Heart right ventricle (tissue), 16 donors: Measurements from ENCODE around the gene DCAF7. TPM values are rescaled to one million over a fixed set of nuclear protein-coding genes. Genes with fewer than 3 reads are reported as not detected.

Experiments used
- ATAC-seq, 8 donors: fragments of 200-7000 bp; cut with Tn5 transposase; one replicate each; pipeline ENCODE4 v1.9.1; 2020; ENCODE audit warnings: mild to moderate bottlenecking in 8 of 8, moderate library complexity in 8 of 8, moderate number of reproducible peaks in 1 of 8
- DNase-seq, 2 donors: peaks; one replicate each; pipeline ENCODE4 v3.0.0-alpha.2; 2020
- H3K27ac ChIP-seq, 10 donors: fragments of 200-600 bp; sonication (generic) in 2 of 10; one replicate each; pipeline versions ENCODE4 v1.5.0 to v1.8.0; 2020 to 2022; ENCODE audit warnings: mild to moderate bottlenecking in 3 of 10
- H3K27me3 ChIP-seq, 7 donors: fragments of 200-600 bp; one replicate each; pipeline ENCODE4 v1.8.0; 2021 to 2022; ENCODE audit warnings: mild to moderate bottlenecking in 2 of 7
- H3K36me3 ChIP-seq, 9 donors: fragments of 200-600 bp; sonication (generic) in 1 of 9; one replicate each; pipeline versions ENCODE4 v1.5.0 to v1.8.0; 2020 to 2022; ENCODE audit warnings: mild to moderate bottlenecking in 2 of 9
- H3K4me1 ChIP-seq, 9 donors: fragments of 200-600 bp; sonication (generic) in 1 of 9; one replicate each; pipeline versions ENCODE4 v1.5.0 to v1.8.0; 2020 to 2022; ENCODE audit warnings: mild to moderate bottlenecking in 4 of 9
- H3K4me3 ChIP-seq, 10 donors: fragments of 200-600 bp; sonication (generic) in 2 of 10; one replicate each; pipeline versions ENCODE4 v1.5.0 to v1.8.0; 2020 to 2022; ENCODE audit warnings: mild to moderate bottlenecking in 7 of 10, moderate library complexity in 2 of 10
- H3K9me3 ChIP-seq, 11 donors: fragments of 200-600 bp in 10 of 11; sonication (generic) in 2 of 11; one replicate each; pipeline versions ENCODE4 v1.5.0 to v1.8.0; 2013 to 2022; ENCODE audit warnings: mild to moderate bottlenecking in 2 of 11, control low read depth in 1 of 11, moderate library complexity in 1 of 11
- WGBS, 2 donors: extraction: QIAGEN DNeasy Blood & Tissue Kit; methylation state at CpG; one replicate each; pipeline ENCODE4 v1.1.7; 2013; ENCODE audit warnings: inconsistent platforms in 1 of 2; 5-methylcytosine and 5-hydroxymethylcytosine counted together
- intact Hi-C, 10 donors: fragments of 100-400 bp; cut with DNase I; formaldehyde crosslinking; loops; one replicate each; pipeline versions ENCODE4 v1.11.1 to v1.14.2; 2022
- polyA plus RNA-seq, 2 donors: library from polyadenylated mRNA; stranded (reverse); fragments of 200-250 nt; gene quantifications; one replicate each; pipeline ENCODE4 v1.2.3, GENCODE V29; 2013
- total RNA-seq, 10 donors: library from RNA; stranded (reverse); fragmentation: NEBNext Ultra II Directional in 3 of 10; extraction: Animal tissue kit (Norgen Biotek cat#: 25700) in 3 of 10; gene quantifications; one replicate each; pipeline versions ENCODE4 v1.2.1 to v1.2.4, GENCODE V29; 2021 to 2023
- TF ChIP-seq, protein P1 (sequence below), 9 donors: fragments of 200-600 bp; sonication (generic) in 2 of 9; IDR thresholded peaks; one replicate each; pipeline versions ENCODE4 v1.5.0 to v1.8.0; 2021 to 2022; ENCODE audit warnings: antibody characterized with exemption in 9 of 9, mild to moderate bottlenecking in 5 of 9, moderate library complexity in 1 of 9
- donor health status: Arrhythmogenic right ventricular cardiomyopathy.
- donor health status: ischemic (EF 13 %, LVEDD 7.1; RV severe dilation, severe dysfunction).
- donor health status: healthy with polysubstance abuse.
- donor health status: DM: no; HTN: yes; CAD: no.
- donor health status: DM: no; HTN: no; CAD: no.
- donor health status: ischemic (EF 25% LVEDD 6.9; RV normal size, moderate dysfunction).
- donor health status: ischemic (EF 25% LVEDD 5.7; RV mildly dilated, moderate dysfunction).
- donor health status: healthy.
- donor health status: DM: yes; HTN: yes; CAD: no.
- donor health status: Ischemic cardiomyopathy.
- donor health status: ischemic (EF 35%, LVEDD 5.7; RV mildly dilated, moderate dysfunction).
- donor health status: nonischemic (EF 11% LVEDD 7.7; RV severe dilation, severe dysfunction).
- donor health status: DM: yes; HTN: yes; CAD: no.
- donor health status: PGD.
- donor health status: ischemic (EF 29% LVEDD 5.4; RV normal size, mild dysfunction).
- donor health status: nonischemic (EF 23%, LVEDD 6.1; RV moderate dilation, normal function).

DCAF7 gene
- total and polyA plus RNA-seq, 12 donors: 10.2 to 60.7 (median 41.7) TPM

GRCh38 chr17:63621684-63622573, 71.7 kb downstream of the DCAF7 start, which contains the start of gene MAP3K3:
Gene MAP3K3, plus strand, starts transcription at chr17:63622417. Its CDS starts 343 bp downstream, at chr17:63622760.
- H3K36me3 ChIP-seq: no peaks in the 10 kb centered on the region
- TF ChIP-seq, protein P1, sequence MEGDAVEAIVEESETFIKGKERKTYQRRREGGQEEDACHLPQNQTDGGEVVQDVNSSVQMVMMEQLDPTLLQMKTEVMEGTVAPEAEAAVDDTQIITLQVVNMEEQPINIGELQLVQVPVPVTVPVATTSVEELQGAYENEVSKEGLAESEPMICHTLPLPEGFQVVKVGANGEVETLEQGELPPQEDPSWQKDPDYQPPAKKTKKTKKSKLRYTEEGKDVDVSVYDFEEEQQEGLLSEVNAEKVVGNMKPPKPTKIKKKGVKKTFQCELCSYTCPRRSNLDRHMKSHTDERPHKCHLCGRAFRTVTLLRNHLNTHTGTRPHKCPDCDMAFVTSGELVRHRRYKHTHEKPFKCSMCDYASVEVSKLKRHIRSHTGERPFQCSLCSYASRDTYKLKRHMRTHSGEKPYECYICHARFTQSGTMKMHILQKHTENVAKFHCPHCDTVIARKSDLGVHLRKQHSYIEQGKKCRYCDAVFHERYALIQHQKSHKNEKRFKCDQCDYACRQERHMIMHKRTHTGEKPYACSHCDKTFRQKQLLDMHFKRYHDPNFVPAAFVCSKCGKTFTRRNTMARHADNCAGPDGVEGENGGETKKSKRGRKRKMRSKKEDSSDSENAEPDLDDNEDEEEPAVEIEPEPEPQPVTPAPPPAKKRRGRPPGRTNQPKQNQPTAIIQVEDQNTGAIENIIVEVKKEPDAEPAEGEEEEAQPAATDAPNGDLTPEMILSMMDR (IDR thresholded peaks at IDR 0.05): peak in 6 of 9 donors; percentile 25 to 52 (median 34)
- no peaks in the 10 kb centered on the region for H3K27me3 ChIP-seq
- DNase-seq (peak; percentile 98 to 99), ATAC-seq (peak; percentile 95 to 98 (median 96))
- intact Hi-C loops: loop anchor here in 4 of 10 donors (5.0 to 10.0 kb wide), 4 partner anchors 53 to 123 kb away; partner anchors contain the start of gene STRADA (in 1 of the 4)
- H3K4me3 ChIP-seq: peak within 1 kb of the TSS; percentile 61 to 90 (median 77)
- H3K9me3 ChIP-seq: no peaks in the 10 kb centered on the region
- H3K4me1 ChIP-seq: peaks cover 4 to 45% (median 40%) of the 10 kb centered on the region in 9 donors
- peak within 1 kb of the TSS; percentile 84 to 95 (median 91) for H3K27ac ChIP-seq
- 0% methylated on average over 60 to 75 of the region's 75 CpGs for WGBS, 2 donors

GRCh38 chr17:63622574-63623390, 72.5 kb downstream of the DCAF7 start:
- DNase-seq (peak; percentile 73 to 77), ATAC-seq (peak; percentile 7 to 29 (median 15))
- H3K4me1 ChIP-seq: peaks cover 6 to 54% (median 49%) of the 10 kb centered on the region in 9 donors
- TF ChIP-seq, protein P1 (IDR thresholded peaks at IDR 0.05): no peak
- H3K4me3 ChIP-seq: peak overlapping the region; percentile 61 to 90 (median 77)
- intact Hi-C loops: loop anchor here in 4 of 10 donors (5.0 to 10.0 kb wide), 4 partner anchors 52 to 122 kb away; partner anchors contain the start of gene STRADA (in 1 of the 4)
- peak overlapping the region; percentile 84 to 95 (median 91) for H3K27ac ChIP-seq
- H3K9me3 ChIP-seq: no peaks in the 10 kb centered on the region
- 0 to 1% methylated on average over 83 to 100 of the region's 100 CpGs for WGBS, 2 donors
- H3K36me3 ChIP-seq: no peaks in the 10 kb centered on the region
- H3K27me3 ChIP-seq: no peaks in the 10 kb centered on the region

- H3K4me1 ChIP-seq: peaks cover 6 to 64% (median 61%) of the 10 kb centered on the region in 9 donors
- H3K27me3 ChIP-seq: no peaks in the 10 kb centered on the region
- 21 to 28% methylated on average over 7 of the region's 7 CpGs for WGBS, 2 donors
- TF ChIP-seq, protein P1 (IDR thresholded peaks at IDR 0.05): no peak
- DNase-seq (no peak), ATAC-seq (no peak)
- H3K4me3 ChIP-seq: peak overlapping the region in 9 of 10 donors; percentile 65 to 90 (median 79)
- H3K9me3 ChIP-seq: no peaks in the 10 kb centered on the region
- intact Hi-C loops: loop anchor here in 4 of 10 donors (5.0 to 10.0 kb wide), 4 partner anchors 51 to 121 kb away; partner anchors contain the start of gene STRADA (in 1 of the 4)
- peaks cover 0 to 8% (median 0%) of the 10 kb centered on the region in 9 donors for H3K36me3 ChIP-seq
- peak overlapping the region in 8 of 10 donors; percentile 84 to 95 (median 90) for H3K27ac ChIP-seq
Measured at GRCh38 chr17:63623786-63624530, 73.7 kb downstream of the DCAF7 start.
